ENCODE data around the gene DMAC1. TPM values are rescaled to one million over a fixed set of nuclear protein-coding genes. Genes with fewer than 3 reads are reported as not detected.

DMAC1 gene, protein sequence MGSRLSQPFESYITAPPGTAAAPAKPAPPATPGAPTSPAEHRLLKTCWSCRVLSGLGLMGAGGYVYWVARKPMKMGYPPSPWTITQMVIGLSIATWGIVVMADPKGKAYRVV
- 8.6 and 11.6 TPM in 2 replicates for total RNA-seq

DNA sequence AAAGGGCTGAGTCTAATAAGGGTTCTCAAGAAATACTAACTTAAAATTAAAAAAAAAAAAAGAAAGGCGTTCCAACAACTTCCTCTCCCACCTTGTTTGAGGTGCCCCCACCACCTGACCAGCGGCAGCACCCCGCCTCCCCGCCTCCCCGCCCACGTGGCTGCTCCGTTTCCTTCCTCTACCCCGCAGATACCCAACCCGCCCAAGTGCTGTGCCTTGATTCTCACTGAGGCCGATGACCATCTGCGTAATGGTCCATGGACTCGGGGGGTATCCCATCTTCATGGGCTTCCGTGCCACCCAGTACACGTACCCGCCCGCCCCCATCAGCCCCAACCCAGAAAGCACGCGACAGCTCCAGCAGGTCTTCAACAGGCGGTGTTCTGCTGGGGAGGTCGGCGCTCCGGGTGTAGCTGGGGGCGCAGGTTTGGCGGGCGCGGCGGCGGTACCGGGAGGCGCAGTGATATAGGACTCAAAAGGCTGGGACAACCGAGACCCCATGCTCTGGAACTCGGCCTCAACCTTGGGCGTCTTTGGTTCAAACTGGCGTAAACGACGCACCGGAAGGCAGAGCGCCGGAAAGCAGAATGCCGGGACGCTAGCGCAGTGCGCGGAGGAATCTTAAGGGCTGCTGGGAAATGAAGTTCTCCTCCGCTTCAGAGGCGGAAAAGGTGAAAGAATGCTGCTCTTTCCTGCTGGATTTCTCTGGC lies at the start of gene DMAC1:
DMAC1 (minus strand) TSS at position 545 of the 710 bp plus-strand sequence; CDS start at position 501, 44 bp downstream.

